Kidney epithelial cell (primary cell): ENCODE measurements around the gene IKBKE. TPM values are rescaled to one million over a fixed set of nuclear protein-coding genes. Genes with fewer than 3 reads are reported as not detected.

Source experiments
- DNase-seq: peaks from one replicate; pipeline ENCODE4 v3.0.0-alpha.2; 2010; ENCODE audit warnings: low read depth
- H3K27me3 ChIP-seq: 2 replicates; pipeline ENCODE4 v1.6.0; 2011; ENCODE audit warnings: low read length; ENCODE audit not compliant: control insufficient read depth, insufficient read depth
- H3K36me3 ChIP-seq: 2 replicates; pipeline ENCODE4 v1.5.1; 2011; ENCODE audit warnings: low read length; ENCODE audit not compliant: control insufficient read depth, insufficient read depth
- H3K4me3 ChIP-seq: 2 replicates; pipeline ENCODE4 v1.5.1; 2011; ENCODE audit warnings: low read depth, mild to moderate bottlenecking, control low read depth, low read length
- total RNA-seq: library from RNA; depleted of rRNA; stranded (reverse); fragments of >200 nt; gene quantifications from 2 replicates; pipeline ENCODE4 v1.2.3, GENCODE V29; 2015
- TF ChIP-seq, protein P1 (sequence below): IDR thresholded peaks from 2 replicates; pipeline ENCODE4 v1.5.1; 2011; ENCODE audit warnings: mild to moderate bottlenecking, moderate library complexity, low read length, control low read depth, inconsistent platforms; ENCODE audit not compliant: insufficient read depth, poor library complexity, severe bottlenecking

The IKBKE gene
- total RNA-seq, 1 donor from 2014 or later: 33.2 TPM

DNA sequence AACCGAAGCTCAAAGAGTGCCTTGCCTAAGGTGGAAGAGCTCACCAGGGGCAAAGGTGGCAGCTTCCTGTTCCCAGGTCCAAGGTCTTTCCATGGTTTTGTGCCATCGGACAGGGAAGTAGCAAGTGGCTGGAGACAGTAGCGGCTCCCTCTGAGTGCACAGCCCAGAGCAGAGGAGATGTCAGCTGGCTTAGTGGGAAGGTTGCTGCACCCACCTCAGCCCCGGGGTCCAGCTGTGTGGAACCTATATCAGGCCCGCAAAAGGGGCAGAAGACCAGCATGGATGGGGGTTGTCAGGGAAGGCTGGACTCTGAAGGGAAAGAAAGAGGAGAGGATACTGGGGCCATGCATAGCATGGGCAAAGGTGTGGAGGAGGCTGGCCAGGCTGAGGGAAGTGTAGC, 6.8 kb downstream of the IKBKE start:
- H3K4me3 ChIP-seq: no peak overlapping the region
- no peaks in the 10 kb centered on the region for H3K27me3 ChIP-seq
- TF ChIP-seq, protein P1, sequence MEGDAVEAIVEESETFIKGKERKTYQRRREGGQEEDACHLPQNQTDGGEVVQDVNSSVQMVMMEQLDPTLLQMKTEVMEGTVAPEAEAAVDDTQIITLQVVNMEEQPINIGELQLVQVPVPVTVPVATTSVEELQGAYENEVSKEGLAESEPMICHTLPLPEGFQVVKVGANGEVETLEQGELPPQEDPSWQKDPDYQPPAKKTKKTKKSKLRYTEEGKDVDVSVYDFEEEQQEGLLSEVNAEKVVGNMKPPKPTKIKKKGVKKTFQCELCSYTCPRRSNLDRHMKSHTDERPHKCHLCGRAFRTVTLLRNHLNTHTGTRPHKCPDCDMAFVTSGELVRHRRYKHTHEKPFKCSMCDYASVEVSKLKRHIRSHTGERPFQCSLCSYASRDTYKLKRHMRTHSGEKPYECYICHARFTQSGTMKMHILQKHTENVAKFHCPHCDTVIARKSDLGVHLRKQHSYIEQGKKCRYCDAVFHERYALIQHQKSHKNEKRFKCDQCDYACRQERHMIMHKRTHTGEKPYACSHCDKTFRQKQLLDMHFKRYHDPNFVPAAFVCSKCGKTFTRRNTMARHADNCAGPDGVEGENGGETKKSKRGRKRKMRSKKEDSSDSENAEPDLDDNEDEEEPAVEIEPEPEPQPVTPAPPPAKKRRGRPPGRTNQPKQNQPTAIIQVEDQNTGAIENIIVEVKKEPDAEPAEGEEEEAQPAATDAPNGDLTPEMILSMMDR: no peak
- H3K36me3 ChIP-seq: peaks cover 4% of the 10 kb centered on the region
- DNase-seq: no peak

DNA sequence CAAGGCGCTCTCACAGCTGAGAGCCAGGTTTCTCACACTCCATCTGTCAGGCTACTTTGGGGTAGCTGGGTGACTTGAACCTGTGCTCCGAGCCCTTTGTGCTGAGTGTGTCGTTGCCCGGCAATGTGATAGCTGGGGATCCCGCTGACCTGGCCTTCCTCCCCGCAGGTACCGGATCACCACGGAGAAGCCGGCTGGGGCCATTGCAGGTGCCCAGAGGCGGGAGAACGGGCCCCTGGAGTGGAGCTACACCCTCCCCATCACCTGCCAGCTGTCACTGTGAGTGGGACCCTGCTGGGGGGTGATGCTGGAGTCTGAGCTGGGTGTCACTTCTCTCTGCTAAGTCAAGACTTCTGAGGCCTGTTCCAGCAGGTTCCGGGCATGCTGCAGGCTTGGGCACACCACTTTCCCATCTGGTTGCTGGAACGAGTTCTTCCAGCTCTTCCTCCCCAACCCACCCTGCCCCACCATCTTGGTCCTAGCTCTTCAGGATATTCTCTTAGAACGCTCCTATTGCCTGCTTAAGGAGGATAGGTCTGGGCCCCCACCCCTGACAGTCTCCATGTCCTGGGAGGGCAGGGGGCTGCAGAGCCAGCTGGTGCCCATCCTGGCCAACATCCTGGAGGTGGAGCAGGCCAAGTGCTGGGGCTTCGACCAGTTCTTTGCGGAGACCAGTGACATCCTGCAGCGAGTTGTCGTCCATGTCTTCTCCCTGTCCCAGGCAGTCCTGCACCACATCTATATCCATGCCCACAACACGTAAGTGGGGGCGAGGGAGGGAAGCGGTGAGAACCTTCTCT, 7.5 kb downstream of the IKBKE start:
- no peak for DNase-seq
- no peaks in the 10 kb centered on the region for H3K27me3 ChIP-seq
- H3K36me3 ChIP-seq: peaks cover 4% of the 10 kb centered on the region
- no peak overlapping the region for H3K4me3 ChIP-seq
- TF ChIP-seq, protein P1: no peak

- DNase-seq: no peak
- no peak overlapping the region for H3K4me3 ChIP-seq
- no peaks in the 10 kb centered on the region for H3K27me3 ChIP-seq
- TF ChIP-seq, protein P1: no peak
- H3K36me3 ChIP-seq: peaks cover 4% of the 10 kb centered on the region
Observed at GRCh38 chr1:206478746-206479145, 8.5 kb downstream of the IKBKE start.

- Histone ChIP-seq H3K27me3 (no peaks in the 10 kb centered on the region), H3K4me3 (no peak overlapping the region), H3K36me3 (peaks cover 4% of the 10 kb centered on the region)
- TF ChIP-seq, protein P1: peak; percentile 70
- no peak for DNase-seq
Observed at GRCh38 chr1:206479183-206480125, 9.2 kb downstream of the IKBKE start.

DNA sequence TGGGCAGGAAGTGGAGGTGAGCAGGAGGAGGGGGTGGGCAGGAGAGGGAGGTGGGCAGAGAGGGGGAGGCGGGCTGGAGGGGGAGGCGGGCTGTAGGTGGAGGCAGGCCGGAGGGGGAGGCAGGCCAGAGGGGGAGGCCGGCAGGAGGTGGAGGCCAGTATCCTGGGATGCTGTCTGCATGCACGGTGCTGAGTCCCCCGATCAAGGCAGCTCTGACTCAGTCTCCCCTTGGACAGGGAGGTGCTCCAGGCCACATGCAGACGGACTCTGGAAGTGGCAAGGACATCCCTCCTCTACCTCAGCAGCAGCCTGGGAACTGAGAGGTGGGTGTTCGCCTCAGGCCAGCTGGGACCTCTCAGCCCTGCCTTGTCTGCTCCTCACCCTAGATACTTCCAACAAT, 9.9 kb downstream of the IKBKE start:
- TF ChIP-seq, protein P1: no peak
- Histone ChIP-seq H3K36me3 (peaks cover 4% of the 10 kb centered on the region), H3K4me3 (no peak overlapping the region), H3K27me3 (no peaks in the 10 kb centered on the region)
- DNase-seq: no peak
